ENCODE results near the gene ARHGEF28. TPM values are rescaled to one million over a fixed set of nuclear protein-coding genes. Genes with fewer than 3 reads are reported as not detected.

ARHGEF28 gene
- total and polyA plus RNA-seq, 2 of the 4 experiments (the other 2 are of a cell fraction), result 3.6 to 16.0 TPM

DNA sequence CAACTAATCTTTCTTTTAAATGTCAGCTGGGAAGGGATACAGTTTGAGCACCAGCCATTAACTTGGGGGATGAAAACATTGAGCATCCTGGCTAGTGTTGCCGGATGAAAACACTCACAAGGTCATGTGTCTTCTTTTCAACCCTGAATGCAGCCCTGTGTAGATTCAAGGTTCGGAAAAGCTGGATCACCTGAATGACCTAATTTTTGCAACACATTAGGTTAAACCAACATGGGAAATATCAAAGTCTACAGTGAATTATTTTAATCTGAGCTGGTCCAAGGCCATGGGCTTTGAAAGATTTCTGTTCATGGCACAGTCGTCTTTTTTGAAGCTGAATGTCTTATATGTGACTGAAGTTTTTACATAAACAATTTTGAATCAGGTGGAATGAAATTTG is 281.2 kb downstream of the ARHGEF28 start:
- no peak overlapping the region for H4K5ac ChIP-seq (ENCODE audit: low read depth, low read length)
- no peak overlapping the region for H2AK9ac ChIP-seq (replicated peaks; ENCODE audit: low read depth, low read length, poor library complexity)
- H3K18ac ChIP-seq (ENCODE audit: low read depth, low read length), result no peak overlapping the region
- H3K36me3 ChIP-seq (ENCODE audit: control insufficient read depth, insufficient read depth, low read length), result 0 out of 2 replicates have a peak, but pooled peaks cover 5% of the 10 kb centered on the region
- H3K9me1 ChIP-seq (ENCODE audit: insufficient read depth, low read length), result no peaks in the 10 kb centered on the region; the same call in 1 of the 2 replicates
- H3K4me1 ChIP-seq (ENCODE audit: control insufficient read depth, insufficient read depth, low read length), result 0 out of 2 replicates have a peak, but pooled peaks cover 1% of the 10 kb centered on the region
- no peak overlapping the region for H2AFZ ChIP-seq (replicated peaks; ENCODE audit: low read length, poor library complexity)
- ChIA-PET CTCF (interaction anchor here (0.7 kb wide), 1 partner anchor 13 kb away, joined by 3 read pairs; no protein-coding TSS in a partner anchor), POLR2A (ENCODE audit: unreplicated experiment) (no interaction called here)
- no peak for DNase-seq
- no peak overlapping the region for H2BK20ac ChIP-seq (ENCODE audit: low read depth, low read length)
- intact Hi-C loops (cut with micrococcal nuclease) (loop anchor here (10.0 kb wide), 1 partner anchor 1008 kb away; no protein-coding TSS in a partner anchor), in situ Hi-C loops (cut with MboI; ENCODE audit: low sequenced_read_pairs) (loop anchor here (25.0 kb wide), 1 partner anchor 1005 kb away; no protein-coding TSS in a partner anchor), dilution Hi-C loops (cut with HindIII; ENCODE audit: low sequenced_read_pairs, unreplicated experiment) (no loop called here)
- TF ChIP-seq MXI1 (IDR thresholded peaks at IDR 0.05; ENCODE audit: borderline replicate concordance, low read depth, low read length), result no peak
- TF ChIP-seq NFE2L2 (IDR thresholded peaks at IDR 0.05; ENCODE audit: low read depth, low read length), result no peak
- TF ChIP-seq RCOR1 (IDR thresholded peaks at IDR 0.05; ENCODE audit: insufficient replicate concordance, low read length), result no peak
- TF ChIP-seq, protein P1, sequence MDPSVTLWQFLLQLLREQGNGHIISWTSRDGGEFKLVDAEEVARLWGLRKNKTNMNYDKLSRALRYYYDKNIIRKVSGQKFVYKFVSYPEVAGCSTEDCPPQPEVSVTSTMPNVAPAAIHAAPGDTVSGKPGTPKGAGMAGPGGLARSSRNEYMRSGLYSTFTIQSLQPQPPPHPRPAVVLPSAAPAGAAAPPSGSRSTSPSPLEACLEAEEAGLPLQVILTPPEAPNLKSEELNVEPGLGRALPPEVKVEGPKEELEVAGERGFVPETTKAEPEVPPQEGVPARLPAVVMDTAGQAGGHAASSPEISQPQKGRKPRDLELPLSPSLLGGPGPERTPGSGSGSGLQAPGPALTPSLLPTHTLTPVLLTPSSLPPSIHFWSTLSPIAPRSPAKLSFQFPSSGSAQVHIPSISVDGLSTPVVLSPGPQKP (IDR thresholded peaks at IDR 0.05; ENCODE audit: borderline replicate concordance, low read depth, low read length), result no peak
- TF ChIP-seq SMC3 (IDR thresholded peaks at IDR 0.05; ENCODE audit: low read depth, low read length), result no peak
- no peak for TF ChIP-seq CEBPB (IDR thresholded peaks at IDR 0.05; ENCODE audit: low read depth, low read length)
- TF ChIP-seq MAZ (IDR thresholded peaks at IDR 0.05; ENCODE audit: borderline replicate concordance, low read depth, low read length), result no peak
- TF ChIP-seq MAFK (IDR thresholded peaks at IDR 0.05; ENCODE audit: low read depth, low read length), result no peak
- no peak for TF ChIP-seq POLR2A (IDR thresholded peaks at IDR 0.05; ENCODE audit: low read depth, low read length)
- no peak for TF ChIP-seq CHD1 (IDR thresholded peaks at IDR 0.05; ENCODE audit: low read depth, low read length)
- no peak for TF ChIP-seq FOS (IDR thresholded peaks at IDR 0.05; ENCODE audit: low read depth, low read length)
- TF ChIP-seq BHLHE40 (IDR thresholded peaks at IDR 0.05; ENCODE audit: low read depth, low read length), result no peak
- TF ChIP-seq, protein P2, sequence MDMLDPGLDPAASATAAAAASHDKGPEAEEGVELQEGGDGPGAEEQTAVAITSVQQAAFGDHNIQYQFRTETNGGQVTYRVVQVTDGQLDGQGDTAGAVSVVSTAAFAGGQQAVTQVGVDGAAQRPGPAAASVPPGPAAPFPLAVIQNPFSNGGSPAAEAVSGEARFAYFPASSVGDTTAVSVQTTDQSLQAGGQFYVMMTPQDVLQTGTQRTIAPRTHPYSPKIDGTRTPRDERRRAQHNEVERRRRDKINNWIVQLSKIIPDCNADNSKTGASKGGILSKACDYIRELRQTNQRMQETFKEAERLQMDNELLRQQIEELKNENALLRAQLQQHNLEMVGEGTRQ (IDR thresholded peaks at IDR 0.05; ENCODE audit: low read depth, low read length), result no peak
- no peak for TF ChIP-seq RFX5 (IDR thresholded peaks at IDR 0.05; ENCODE audit: low read depth, low read length)
- TF ChIP-seq, protein P3, sequence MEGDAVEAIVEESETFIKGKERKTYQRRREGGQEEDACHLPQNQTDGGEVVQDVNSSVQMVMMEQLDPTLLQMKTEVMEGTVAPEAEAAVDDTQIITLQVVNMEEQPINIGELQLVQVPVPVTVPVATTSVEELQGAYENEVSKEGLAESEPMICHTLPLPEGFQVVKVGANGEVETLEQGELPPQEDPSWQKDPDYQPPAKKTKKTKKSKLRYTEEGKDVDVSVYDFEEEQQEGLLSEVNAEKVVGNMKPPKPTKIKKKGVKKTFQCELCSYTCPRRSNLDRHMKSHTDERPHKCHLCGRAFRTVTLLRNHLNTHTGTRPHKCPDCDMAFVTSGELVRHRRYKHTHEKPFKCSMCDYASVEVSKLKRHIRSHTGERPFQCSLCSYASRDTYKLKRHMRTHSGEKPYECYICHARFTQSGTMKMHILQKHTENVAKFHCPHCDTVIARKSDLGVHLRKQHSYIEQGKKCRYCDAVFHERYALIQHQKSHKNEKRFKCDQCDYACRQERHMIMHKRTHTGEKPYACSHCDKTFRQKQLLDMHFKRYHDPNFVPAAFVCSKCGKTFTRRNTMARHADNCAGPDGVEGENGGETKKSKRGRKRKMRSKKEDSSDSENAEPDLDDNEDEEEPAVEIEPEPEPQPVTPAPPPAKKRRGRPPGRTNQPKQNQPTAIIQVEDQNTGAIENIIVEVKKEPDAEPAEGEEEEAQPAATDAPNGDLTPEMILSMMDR (conservative IDR thresholded peaks at IDR 0.05; ENCODE audit: low read depth, low read length), result no peak
- TF ChIP-seq RAD21 (IDR thresholded peaks at IDR 0.05; ENCODE audit: low read length), result no peak
- H3K4me3 ChIP-seq (ENCODE audit: insufficient read depth, low read depth, low read length), result no peak overlapping the region
- no peak overlapping the region for H2BK15ac ChIP-seq (ENCODE audit: low read depth, low read length)
- WGBS, 2 experiments (ENCODE audit: extremely low coverage in 2 of 2, insufficient read length in 1 of 2), result 100% methylated on average over 1 of the region's 3 CpGs; no CpG with 5 or more reads in 1 of the 2 experiments
- no TSS peak for BruUV-seq (replicated peaks)
- H2AK5ac ChIP-seq (ENCODE audit: low read depth, low read length), result no peak overlapping the region
- no peak overlapping the region for H3K14ac ChIP-seq (replicated peaks; ENCODE audit: low read depth, low read length)
- H3K27ac ChIP-seq (ENCODE audit: insufficient read depth, low read length), result no peak overlapping the region
- no peak overlapping the region for H4K91ac ChIP-seq (ENCODE audit: insufficient read depth, low read depth, low read length)
- no peaks in the 10 kb centered on the region for H4K20me1 ChIP-seq (ENCODE audit: insufficient read depth, low read length)
- no peak overlapping the region for H3K56ac ChIP-seq (ENCODE audit: extremely low read depth, insufficient read depth, low read length)
- no peak for ATAC-seq (ENCODE audit: low read depth)
- H4K8ac ChIP-seq (ENCODE audit: low read depth in 2 of 2, low read length in 2 of 2), result no peak overlapping the region
- H3K23ac ChIP-seq (ENCODE audit: low read depth, low read length), result no peak overlapping the region
- H3K4me2 ChIP-seq (ENCODE audit: low read depth, low read length), result no peak overlapping the region
- no peak overlapping the region for H2BK120ac ChIP-seq (ENCODE audit: low read depth, low read length)
- H3K79me1 ChIP-seq (ENCODE audit: low read depth in 1 of 2, low read length in 2 of 2), result no peaks in the 10 kb centered on the region; a peak in 1 of 4 replicates
- H2BK5ac ChIP-seq (ENCODE audit: low read depth, low read length, poor library complexity, severe bottlenecking), result no peak overlapping the region
- H3K9ac ChIP-seq (ENCODE audit: low read depth, low read length), result no peak overlapping the region
- H3K27me3 ChIP-seq (ENCODE audit: control insufficient read depth, insufficient read depth, low read length), result no peaks in the 10 kb centered on the region
- no peaks in the 10 kb centered on the region for H3K9me3 ChIP-seq (ENCODE audit: control insufficient read depth, insufficient read depth, low read length)
- H3K4ac ChIP-seq (ENCODE audit: low read depth, low read length), result no peak overlapping the region
